ENCODE results near the gene FSTL3.
"Not testable (repeated sequence)": the region's sequence is repeated elsewhere in the genome, so short reads cannot be mapped to it uniquely, and the experiment has no call there.

- not testable (repeated sequence) for TF ChIP-seq NFRKB (IDR thresholded peaks at IDR 0.05); BHLHE40 (IDR thresholded peaks at IDR 0.05; ENCODE audit: borderline replicate concordance); SP1 (IDR thresholded peaks at IDR 0.05); FOXK2 (IDR thresholded peaks at IDR 0.05); SUZ12 (IDR thresholded peaks at IDR 0.05)
Observed at GRCh38 chr19:626566-626965, 49.6 kb upstream of the FSTL3 start.

Measured in HEK293T (cell line).